Head of caudate nucleus (tissue), 42 donors: ENCODE data around the gene LYPD8.
"Not testable (repeated sequence)": the region's sequence is repeated elsewhere in the genome, so short reads cannot be mapped to it uniquely, and the experiment has no call there.

ENCODE experiments used
- DNase-seq, 42 donors: peaks; one replicate each; pipeline versions ENCODE4 v3.0.0 to v3.0.0-alpha.2; 2020 to 2021; ENCODE audit warnings: mixed read lengths in 7 of 42
- intact Hi-C: fragments of 100-400 bp; cut with DNase I; formaldehyde crosslinking; loops from one replicate; pipeline ENCODE4 v1.15.0; 2022

Gene LYPD8, protein sequence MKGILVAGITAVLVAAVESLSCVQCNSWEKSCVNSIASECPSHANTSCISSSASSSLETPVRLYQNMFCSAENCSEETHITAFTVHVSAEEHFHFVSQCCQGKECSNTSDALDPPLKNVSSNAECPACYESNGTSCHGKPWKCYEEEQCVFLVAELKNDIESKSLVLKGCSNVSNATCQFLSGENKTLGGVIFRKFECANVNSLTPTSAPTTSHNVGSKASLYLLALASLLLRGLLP

GRCh38 chr1:248755517-248755916 lies at the start of gene LYPD8:
TSS of gene LYPD8 (minus strand) at chr1:248755759. CDS start at chr1:248751081, 4,678 bp downstream.
- no peak for DNase-seq
- intact Hi-C loops = no loop called here

GRCh38 chr1:248804771-248805681 lies 49.5 kb upstream of the LYPD8 start:
- intact Hi-C loops = loop anchor here (5.0 kb wide), 1 partner anchor 183 kb away; no protein-coding TSS in a partner anchor
- DNase-seq = peak in 1 of 42 donors; percentile 42

- intact Hi-C loops = not testable (repeated sequence)
- peak in 1 of 42 donors; percentile 18 for DNase-seq
Measured at GRCh38 chr1:248803501-248803900, 47.9 kb upstream of the LYPD8 start.

- intact Hi-C loops = no loop called here
- no peak for DNase-seq
Measured at GRCh38 chr1:248802454-248802853, 46.9 kb upstream of the LYPD8 start.

- intact Hi-C loops = no loop called here
- DNase-seq = no peak
Measured at GRCh38 chr1:248800459-248800858, 44.9 kb upstream of the LYPD8 start.

- no peak for DNase-seq
- intact Hi-C loops = no loop called here
Measured at GRCh38 chr1:248798791-248799190, 43.2 kb upstream of the LYPD8 start.

DNA sequence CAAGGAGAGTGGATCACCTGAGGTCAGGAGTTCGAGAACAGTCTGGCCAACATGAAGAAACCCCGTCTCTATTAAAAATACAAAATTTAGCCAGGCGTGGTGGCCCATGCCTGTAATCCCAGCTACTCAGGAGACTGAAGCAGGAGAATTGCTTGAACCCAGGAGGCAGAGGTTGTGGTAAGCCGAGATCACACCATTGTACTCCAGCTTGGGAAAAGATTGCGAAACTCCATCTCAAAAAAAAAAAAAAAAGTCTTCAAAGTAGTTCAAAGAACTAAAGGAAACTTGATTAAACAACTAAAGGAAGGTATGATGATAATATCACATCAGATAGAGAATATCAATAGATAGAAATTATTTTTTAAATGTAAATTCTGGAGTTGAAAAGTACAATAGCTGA lies 39.1 kb upstream of the LYPD8 start:
- intact Hi-C loops = not testable (repeated sequence)
- peak in 1 of 42 donors; percentile 24 for DNase-seq

DNA sequence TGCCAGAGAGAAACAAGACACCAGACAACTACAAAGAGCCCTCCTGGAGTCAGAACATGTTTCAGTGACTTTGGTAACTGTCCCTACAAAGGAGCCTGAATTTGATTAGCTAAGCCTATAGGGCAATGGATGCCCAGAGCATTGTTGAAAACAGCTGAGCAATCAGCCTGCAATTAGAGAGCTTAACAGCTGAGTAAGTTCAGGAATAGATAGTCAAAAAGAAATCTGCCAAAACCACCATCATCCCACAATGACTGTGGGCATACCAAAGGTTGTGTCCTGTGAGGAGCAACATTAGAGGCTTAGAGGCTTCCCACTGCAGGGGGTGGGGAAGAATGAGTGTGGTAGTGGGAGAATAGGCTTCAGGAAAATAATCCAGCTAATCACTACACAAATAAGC lies 38.0 kb upstream of the LYPD8 start:
- intact Hi-C loops = no loop called here
- DNase-seq = peak in 1 of 42 donors; percentile 4

- intact Hi-C loops = no loop called here
- peak in 1 of 42 donors; percentile 14 for DNase-seq
Measured at GRCh38 chr1:248792342-248792741, 36.8 kb upstream of the LYPD8 start.

GRCh38 chr1:248791010-248791409 lies 35.5 kb upstream of the LYPD8 start:
- peak in 1 of 42 donors; percentile 4 for DNase-seq
- intact Hi-C loops = no loop called here

GRCh38 chr1:248790456-248790855 lies 34.9 kb upstream of the LYPD8 start:
- intact Hi-C loops = no loop called here
- no peak for DNase-seq

- intact Hi-C loops, DNase-seq: not testable (repeated sequence)
Measured at GRCh38 chr1:248789337-248789736, 33.8 kb upstream of the LYPD8 start.

DNA sequence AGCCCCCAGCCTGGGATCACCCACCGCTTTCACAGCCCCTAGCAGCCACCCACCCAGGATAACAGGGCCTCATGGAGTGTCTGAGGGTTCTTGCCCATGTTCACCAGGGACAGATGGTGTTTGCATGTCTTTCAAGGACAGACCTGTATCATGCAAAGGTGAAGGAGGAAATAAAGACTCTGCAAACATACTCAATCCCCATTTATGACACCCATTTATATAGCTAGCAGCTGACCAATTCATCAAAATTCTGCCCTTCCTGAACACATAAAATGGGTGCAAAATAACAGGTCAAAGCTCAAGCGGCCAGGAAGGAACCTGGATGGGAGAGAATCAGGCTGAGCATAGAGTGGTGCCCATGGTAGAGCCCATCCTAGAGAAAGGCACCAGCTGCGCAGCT lies 32.8 kb upstream of the LYPD8 start:
- intact Hi-C loops = no loop called here
- DNase-seq = no peak

DNA sequence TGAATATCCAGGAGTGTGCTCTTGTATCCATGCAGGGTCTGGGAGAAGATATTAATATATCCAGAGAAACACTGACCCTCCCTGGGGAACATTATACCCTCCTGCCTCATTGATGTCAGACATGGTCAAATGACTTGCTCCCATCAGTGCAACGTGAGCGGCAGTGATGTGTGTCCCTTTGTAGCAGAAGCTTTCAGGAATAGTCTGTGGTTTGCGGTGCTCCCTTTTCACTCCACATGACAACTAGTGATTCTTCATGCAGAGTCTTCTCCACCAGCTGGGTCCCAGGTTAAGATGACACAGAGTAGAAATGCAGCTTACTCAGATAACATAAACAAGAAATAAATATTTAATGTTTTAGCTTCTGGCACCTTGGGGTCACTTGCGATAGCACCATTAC lies 31.9 kb upstream of the LYPD8 start:
- no peak for DNase-seq
- intact Hi-C loops = no loop called here

DNA sequence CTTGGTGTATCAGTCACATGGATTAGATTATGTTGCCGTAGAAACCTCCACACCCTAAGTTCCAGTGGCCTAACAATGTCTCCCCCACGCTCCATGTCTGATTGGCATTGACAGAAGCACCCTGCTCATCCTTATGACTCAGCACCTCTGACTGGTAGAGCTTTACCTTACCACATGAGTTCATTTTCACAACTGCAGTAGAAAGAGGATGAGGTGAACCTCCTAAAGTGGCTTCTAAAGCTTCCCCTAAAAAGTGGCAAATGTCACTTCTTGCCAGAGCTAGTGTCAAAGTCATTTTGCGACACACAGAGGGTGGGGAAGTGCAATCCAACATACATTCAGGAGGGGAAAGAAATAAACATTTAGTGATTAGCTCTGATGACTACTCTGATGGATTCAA lies 30.6 kb upstream of the LYPD8 start:
- DNase-seq = peak in 14 of 42 donors; percentile 20 to 72 (median 42)
- intact Hi-C loops = no loop called here

DNA sequence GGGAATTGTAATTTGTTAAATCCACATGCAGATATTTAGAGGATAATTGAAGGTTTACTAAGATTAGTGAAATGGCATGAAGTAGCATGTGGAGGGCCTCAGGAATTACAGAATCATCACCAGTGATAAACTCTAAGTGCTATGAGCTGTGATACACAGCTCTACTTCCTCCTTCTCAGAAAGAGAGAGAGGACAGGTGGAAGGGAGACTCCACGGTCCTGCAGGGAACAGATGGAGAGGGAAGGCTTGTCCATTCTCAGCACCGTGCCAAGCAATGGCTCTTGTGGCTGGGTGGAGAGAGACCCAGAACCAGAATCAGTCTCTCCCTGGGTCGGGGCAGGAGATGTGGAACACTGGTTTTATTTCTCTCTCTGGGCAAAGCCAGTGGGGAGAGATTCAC lies 27.8 kb upstream of the LYPD8 start:
- no peak for DNase-seq
- intact Hi-C loops = no loop called here

- no peak for DNase-seq
- intact Hi-C loops = no loop called here
Measured at GRCh38 chr1:248782416-248783141, 27.0 kb upstream of the LYPD8 start.

- no peak for DNase-seq
- intact Hi-C loops = no loop called here
Measured at GRCh38 chr1:248779350-248779749, 23.8 kb upstream of the LYPD8 start.

- intact Hi-C loops = no loop called here
- no peak for DNase-seq
Measured at GRCh38 chr1:248778906-248779305, 23.3 kb upstream of the LYPD8 start.

DNA sequence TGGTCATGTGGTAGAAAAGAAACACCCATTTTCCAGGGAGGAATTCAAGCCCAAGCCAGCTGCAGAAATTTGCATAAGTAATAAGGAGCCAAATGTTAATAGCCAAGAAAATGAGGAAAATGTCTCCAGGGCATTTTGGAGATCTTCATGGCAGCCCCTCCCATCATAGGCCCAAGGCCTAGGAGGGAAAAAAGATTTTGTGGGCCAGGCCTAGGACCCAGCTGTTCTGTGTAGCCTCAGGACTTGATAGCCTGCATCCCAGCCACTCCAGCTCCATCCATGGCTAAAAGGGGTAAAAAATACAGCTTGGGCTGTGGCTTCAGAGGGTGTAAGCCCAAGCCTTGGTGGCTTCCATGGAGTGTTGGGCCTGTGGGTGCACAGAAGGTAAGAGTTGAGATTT lies 21.4 kb upstream of the LYPD8 start:
- intact Hi-C loops = no loop called here

More for the DNA sequence above, 21.4 kb upstream of the LYPD8 start:
- no peak for DNase-seq
